ENCODE data around the gene MINK1.

The MINK1 gene

DNA sequence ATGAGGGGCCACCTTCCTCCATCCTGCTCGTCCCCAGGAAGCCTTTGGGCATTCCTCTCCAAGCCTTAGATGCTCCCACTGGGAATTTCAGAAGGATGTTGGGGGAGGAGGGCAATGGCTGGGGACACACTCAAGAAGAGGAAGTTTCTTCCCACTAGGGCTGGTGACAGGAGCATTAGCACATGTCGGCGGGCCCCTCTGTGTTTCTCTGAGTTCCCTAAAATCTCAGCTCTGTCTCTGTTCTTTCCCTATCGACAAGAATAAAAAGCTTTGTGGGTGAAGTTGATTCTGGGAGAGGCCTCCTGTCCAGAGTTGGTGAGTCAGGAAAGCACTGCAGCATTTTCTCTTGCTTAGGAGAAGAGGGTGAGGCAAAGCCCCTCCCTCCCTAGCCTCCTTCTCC is 46.5 kb downstream of the MINK1 start:
- no peak for FAIRE-seq

DNA sequence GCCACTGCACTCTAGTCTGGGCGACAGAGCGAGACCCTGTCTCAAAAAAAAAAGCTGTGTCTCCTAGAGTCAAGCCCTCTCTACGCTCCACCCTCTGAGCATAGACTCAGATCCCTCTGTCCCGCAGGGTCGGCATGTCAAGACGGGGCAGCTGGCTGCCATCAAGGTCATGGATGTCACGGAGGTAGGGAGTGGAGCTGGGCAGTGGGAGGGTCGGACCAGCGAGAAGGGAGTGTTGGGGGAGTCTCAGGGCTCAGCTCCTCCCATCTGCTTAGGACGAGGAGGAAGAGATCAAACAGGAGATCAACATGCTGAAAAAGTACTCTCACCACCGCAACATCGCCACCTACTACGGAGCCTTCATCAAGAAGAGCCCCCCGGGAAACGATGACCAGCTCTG is 47.7 kb downstream of the MINK1 start:
- FAIRE-seq, result no peak

DNA sequence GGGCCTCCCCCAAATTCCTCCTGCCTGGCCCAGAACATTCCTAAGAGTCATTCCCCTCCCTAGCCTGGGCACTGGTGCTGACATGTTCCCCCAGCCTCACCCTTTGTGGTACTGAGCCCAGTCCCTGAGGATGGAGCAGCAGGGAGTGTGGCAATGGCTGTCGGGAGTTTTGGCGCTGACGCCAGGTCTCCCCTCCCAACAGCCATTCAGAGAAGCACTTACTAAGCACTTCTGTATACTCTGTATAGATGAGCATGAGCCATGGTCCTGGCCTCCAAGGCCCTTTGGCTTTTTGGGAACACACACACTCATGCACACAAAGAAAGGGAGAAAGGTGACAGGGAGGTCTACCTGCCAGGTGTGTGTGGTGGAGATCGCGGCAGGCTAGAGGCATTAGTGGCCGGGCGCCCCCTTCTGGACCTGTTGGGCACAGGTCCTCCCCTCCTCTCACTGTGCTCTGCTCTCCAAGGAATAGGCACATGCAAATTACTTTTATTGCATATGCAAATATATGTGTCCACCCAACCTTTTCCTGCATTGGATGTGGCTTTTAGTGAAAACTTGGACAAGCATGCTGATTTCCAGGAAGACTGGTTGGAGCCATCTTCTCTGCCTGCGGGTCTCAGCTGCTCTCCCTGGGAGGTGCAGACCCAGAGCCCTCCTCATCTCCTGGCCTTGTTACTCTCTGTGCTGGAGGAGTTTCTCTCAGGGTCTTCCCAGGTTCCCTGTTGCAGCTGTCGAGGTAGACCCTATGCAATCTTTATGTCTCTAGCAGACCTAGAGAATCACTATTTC is 48.8 kb downstream of the MINK1 start:
- FAIRE-seq, result no peak

DNA sequence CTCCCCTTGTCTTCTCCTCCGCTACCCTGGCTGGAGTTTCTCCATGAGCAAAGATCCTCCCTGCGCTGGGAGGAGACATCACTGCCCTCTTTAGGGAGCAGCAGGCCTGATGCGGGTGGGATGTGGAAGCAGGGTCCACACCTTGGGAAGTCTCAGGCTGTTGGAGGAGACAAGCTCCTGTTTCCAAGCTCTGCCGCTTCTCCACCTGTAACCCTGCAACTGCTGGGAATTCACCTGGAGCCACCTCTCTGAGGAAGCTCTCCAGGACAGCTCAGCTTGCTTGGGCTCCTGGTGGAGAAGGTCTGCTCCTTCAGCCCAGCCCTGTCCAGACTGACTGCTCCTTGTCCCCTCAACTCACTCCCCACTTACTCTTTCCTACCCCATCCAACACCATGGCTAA is 51.3 kb downstream of the MINK1 start:
- no peak for FAIRE-seq

DNA sequence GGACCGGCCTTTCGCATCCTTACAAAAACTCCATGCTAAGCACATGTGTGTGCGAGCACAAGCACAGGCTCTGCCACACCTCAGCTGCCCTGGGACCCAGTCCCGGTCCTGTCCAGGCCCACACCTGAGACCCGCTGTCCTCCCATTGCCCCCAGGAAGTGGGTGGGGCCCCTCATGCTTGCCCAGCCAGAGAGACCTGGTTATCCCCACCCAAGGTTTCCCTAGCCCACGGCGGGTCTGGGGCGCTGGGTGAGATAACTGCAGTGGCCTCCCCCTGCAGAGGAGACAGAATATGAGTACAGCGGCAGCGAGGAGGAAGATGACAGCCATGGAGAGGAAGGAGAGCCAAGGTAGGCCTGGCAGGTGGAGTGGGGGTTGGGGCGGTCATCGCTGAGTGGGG is 53.7 kb downstream of the MINK1 start:
- no peak for FAIRE-seq

DNA sequence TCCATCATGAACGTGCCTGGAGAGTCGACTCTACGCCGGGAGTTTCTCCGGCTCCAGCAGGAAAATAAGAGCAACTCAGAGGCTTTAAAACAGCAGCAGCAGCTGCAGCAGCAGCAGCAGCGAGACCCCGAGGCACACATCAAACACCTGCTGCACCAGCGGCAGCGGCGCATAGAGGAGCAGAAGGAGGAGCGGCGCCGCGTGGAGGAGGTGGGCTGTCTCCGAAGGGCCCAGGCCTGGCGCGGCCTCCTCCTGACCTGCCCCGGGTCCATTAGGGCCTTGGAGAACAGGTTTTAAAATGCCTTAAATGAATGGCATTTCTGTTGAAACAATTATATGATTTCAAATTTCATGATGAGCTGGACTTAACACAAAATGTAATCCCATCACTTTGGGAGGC is 54.4 kb downstream of the MINK1 start:
- FAIRE-seq, result no peak

DNA sequence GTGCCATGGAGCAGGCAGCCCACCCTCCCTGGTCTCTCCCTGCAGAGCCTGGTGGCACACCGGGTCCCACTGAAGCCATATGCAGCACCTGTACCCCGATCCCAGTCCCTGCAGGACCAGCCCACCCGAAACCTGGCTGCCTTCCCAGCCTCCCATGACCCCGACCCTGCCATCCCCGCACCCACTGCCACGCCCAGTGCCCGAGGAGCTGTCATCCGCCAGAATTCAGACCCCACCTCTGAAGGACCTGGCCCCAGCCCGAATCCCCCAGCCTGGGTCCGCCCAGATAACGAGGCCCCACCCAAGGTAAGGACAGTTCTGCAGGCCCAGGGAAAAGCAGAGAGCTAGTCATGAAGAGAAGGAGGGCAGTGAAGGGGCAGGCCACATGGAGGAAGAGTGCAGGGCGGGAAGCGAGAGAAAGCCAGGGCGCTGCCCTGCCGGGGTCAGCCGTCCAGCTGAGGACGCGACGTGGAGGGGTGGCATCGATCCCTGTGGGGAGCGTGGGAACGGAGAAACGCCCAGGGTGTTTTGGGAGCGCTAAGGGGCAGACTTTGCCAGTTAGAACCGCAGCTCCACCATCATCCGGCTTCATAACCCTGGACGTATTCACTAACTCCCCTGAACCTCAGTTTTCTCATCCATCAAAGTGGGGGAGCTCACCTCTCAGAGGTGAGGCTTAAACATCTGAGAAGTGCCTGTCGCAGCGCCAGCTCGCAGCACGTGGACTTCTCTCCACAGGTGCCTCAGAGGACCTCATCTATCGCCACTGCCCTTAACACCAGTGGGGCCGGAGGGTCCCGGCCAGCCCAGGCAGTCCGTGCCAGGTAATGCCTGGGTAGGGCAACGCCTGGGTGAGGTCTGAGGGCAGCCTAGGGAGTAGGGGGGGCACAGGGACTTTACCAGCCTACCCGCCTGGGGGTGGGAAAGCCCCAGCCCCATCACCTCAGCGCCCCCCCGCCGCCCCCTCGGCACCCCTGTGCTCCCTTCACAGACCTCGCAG is 58.6 kb downstream of the MINK1 start:
- FAIRE-seq, result no peak

DNA sequence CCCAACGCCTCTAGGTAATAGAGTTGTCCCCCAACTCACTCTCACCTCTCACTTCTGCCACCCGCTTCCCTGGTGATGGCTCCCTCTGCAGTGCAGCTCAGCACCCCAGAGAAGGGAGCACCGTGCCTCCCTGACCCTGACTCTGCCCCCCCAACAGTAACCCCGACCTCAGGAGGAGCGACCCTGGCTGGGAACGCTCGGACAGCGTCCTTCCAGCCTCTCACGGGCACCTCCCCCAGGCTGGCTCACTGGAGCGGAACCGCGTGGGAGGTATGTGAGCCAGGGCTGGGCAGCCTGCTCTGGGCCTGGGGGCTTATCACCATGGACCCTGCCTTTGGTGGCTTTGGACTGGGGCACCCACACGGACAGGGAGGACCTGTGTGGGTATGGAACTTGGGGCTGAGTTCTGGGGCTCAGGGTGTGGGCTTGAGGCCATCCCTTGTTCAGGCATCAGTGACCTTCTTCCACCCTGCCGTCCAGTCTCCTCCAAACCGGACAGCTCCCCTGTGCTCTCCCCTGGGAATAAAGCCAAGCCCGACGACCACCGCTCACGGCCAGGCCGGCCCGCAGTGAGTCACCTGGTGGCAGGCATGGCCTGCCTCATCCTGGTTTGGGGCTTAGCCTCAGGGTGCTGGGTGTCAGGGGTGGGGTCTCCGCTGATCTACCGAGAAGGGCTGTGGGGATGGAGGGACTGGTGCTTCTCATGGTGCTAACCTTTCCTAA is 59.5 kb downstream of the MINK1 start:
- no peak for FAIRE-seq

DNA sequence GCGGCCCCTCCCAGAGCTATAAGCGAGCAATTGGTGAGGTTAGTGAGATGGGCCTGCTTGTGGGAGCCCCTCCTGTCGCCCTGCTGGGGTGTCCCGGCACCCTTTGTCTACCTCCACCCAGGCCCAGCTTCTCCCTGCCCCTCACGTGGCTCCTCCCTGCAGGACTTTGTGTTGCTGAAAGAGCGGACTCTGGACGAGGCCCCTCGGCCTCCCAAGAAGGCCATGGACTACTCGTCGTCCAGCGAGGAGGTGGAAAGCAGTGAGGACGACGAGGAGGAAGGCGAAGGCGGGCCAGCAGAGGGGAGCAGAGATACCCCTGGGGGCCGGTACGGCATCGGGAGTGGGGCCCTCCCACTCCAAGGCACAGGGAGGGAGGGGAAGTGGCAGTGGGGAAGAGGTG is 60.1 kb downstream of the MINK1 start:
- no peak for FAIRE-seq

DNA sequence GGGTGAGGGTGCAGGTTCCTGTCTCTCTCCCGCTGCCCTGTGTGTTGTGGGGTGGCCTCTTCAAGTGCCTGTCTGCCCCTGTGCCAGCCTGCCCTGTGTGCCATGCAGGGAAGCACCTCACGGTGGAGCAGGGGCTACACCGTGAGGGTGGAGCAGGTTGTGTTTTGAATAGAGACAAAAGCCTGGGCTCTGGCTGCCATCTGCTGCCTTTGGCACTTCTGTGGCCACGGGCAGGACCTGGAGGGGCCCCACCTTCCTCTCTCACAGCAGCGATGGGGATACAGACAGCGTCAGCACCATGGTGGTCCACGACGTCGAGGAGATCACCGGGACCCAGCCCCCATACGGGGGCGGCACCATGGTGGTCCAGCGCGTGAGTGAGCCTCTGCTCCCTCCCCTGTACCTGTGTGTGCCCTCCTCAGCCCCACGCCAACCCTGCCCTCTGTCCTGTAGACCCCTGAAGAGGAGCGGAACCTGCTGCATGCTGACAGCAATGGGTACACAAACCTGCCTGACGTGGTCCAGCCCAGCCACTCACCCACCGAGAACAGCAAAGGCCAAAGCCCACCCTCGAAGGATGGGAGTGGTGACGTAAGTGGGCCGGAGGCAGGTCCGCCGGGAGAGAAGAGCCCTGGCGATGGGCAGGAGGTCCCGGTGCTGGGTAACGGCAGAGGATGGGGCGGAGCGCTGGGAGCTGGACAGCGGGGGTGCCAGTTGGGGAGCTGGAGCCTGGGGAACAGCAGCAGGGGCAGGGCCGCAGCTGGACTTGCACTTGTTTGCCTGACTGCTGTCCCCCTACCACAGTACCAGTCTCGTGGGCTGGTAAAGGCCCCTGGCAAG is 60.8 kb downstream of the MINK1 start:
- FAIRE-seq, result no peak

DNA sequence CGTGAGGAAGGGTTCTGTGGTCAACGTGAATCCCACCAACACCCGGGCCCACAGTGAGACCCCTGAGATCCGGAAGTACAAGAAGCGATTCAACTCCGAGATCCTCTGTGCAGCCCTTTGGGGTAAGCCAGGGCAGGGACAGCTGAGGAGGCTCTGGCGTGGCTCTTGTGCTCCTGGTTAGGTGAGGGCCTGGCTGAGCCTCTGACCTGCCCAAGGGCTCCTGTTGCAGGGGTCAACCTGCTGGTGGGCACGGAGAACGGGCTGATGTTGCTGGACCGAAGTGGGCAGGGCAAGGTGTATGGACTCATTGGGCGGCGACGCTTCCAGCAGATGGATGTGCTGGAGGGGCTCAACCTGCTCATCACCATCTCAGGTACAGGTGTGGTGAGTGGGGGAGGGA is 62.0 kb downstream of the MINK1 start:
- no peak for FAIRE-seq

DNA sequence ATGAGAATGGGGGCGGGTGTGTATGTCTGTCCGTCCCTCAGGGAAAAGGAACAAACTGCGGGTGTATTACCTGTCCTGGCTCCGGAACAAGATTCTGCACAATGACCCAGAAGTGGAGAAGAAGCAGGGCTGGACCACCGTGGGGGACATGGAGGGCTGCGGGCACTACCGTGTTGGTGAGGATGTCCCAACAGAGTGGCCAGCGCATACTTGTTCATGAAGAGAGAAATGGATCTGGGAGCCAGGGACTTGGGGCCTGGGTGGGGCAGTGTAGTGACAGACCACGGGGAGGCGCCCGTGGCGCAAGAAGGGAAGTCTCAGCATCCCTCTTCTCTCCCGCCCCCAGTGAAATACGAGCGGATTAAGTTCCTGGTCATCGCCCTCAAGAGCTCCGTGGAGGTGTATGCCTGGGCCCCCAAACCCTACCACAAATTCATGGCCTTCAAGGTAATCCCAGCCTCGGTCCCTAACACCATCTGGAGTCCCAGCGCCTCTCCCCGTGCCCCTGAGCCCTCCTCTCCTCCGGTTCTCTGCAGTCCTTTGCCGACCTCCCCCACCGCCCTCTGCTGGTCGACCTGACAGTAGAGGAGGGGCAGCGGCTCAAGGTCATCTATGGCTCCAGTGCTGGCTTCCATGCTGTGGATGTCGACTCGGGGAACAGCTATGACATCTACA is 62.7 kb downstream of the MINK1 start:
- no peak for FAIRE-seq

DNA sequence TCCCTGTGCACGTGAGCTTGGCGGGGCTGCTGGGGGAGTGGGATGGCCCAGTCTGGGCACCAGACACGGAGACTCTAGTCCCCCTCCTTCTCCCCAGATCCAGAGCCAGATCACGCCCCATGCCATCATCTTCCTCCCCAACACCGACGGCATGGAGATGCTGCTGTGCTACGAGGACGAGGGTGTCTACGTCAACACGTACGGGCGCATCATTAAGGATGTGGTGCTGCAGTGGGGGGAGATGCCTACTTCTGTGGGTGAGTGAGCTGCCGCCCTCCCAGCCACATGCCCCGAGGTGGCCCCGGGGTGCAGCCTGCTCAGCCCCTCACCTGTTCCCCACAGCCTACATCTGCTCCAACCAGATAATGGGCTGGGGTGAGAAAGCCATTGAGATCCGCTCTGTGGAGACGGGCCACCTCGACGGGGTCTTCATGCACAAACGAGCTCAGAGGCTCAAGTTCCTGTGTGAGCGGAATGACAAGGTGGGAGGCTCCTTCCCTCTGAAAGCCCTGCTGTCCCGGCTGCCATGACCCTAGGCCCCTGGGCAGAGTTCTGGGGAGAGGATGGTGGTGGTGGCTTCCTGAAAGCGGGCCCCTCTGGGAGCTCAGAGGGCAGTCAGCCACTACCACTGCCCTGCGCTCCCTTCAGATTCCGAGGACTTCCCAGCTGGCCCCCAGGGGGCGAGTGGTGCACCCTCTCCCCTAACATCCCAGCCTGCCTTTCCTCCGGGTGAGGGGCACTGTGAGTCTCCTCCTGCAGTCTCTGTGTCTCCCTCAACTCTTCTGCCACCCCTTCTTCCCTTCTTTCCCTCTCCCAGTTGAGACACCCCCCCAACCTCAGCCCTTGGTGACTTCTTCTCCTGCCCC is 63.4 kb downstream of the MINK1 start:
- no peak for FAIRE-seq

DNA sequence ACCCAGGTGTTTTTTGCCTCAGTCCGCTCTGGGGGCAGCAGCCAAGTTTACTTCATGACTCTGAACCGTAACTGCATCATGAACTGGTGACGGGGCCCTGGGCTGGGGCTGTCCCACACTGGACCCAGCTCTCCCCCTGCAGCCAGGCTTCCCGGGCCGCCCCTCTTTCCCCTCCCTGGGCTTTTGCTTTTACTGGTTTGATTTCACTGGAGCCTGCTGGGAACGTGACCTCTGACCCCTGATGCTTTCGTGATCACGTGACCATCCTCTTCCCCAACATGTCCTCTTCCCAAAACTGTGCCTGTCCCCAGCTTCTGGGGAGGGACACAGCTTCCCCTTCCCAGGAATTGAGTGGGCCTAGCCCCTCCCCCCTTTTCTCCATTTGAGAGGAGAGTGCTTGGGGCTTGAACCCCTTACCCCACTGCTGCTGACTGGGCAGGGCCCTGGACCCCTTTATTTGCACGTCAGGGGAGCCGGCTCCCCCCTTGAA is 64.1 kb downstream of the MINK1 start:
- no peak for FAIRE-seq

DNA sequence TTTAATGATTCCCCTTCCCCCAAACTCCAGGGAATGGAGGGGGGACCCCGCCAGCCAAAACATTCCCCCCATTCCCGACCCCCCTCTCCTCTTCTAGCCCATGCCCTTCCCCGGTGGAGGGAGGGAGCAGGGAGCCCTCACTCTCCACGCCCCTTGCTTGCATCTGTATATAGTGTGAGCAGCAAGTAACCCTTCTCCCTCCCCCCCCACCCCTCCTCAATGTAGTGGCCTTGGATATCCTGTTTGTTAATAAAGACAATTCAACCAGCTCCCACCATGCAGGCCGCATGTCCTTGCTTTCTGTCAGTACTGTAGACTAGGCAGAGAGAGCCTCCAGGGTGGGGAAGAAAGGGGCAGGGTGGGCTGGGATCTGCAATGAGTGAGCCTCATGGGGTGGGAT is 64.6 kb downstream of the MINK1 start:
- FAIRE-seq, result no peak

DNA sequence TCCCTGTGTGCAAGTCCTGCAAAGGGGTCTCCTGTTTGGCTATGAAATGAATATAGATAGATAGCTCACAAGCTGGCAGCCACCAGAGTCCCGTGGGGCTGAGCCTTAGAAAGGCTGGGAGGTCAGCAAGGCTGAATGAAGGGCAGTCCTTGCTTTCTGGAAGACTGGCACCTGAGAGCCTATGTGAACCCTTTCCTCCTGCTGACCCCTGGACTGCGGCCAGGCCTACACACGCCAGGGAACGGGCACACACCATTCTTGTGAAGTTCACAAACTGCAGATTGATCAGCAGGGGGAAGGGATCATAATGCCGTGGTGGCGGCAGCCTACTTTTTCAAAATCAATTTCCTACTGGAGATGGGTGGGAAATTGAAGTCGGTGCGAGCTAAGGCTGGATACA is 65.2 kb downstream of the MINK1 start:
- no peak for FAIRE-seq

DNA sequence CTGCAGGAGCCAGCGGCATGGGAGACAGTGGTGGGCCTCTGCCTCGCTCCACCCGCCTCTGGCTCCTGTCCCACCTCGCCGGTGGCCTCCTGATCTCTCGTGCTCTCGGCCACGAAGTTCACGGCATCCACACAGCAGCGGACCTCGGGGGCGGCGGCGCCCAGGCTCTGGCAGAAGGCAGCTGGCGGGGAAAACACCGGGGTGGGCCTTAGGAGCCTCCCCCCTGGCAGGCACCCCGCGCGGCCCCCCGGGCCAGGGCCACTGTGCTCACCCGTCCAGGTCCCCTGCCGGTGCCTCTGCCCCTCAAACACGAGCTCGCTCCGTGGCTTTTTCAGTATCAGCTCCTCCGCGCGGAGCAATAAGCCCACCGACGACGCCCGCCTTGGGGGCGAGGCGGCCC is 65.8 kb downstream of the MINK1 start:
- FAIRE-seq, result no peak

DNA sequence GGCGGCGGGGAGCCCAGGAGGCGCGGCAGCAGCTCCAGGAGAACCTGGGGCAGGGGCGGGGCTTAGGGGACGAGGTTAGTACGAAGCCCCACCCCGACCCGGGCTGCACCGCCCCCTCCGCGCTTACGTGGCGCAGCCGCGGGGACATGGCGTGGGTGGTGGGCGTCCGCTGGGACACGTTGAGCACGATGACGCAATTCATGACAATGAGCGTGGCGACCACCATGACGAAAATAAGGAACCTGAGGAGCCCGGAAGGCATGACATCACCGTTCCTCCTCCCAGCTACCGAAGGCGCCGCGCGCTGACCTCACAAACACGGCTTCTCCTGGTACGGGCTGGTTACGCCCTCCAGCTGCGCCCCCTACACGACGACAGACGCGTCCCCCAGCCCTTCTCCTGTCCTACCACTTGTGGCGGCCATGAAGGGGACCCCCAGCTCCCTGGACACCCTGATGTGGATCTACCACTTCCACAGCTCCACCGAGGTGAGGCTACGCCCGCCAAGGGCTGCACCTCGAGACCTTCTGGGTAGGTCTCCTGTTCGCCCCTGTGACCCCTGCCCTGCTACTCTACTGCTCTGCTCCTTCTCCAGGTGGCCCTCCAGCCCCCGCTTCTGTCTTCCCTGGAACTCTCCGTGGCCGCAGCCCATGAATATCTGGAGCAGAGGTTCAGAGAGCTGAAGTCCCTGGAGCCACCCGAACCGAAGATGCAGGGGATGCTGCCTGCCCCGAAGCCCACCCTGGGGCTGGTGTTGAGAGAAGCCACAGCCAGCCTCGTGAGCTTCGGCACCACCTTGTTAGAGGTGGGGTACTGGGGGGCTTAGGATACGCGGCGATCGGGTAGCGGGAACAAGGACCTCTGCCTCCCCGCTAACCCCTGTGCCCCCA is 66.4 kb downstream of the MINK1 start, which contains the start of gene C17orf107:
Gene C17orf107 (plus strand): TSS at position 196 of the 890 bp plus-strand sequence. CDS start 227 bp downstream, at position 423.
- FAIRE-seq, result no peak

All from endometrium (tissue), 2 donors.